Measurements from ENCODE around the gene RPL12. TPM values are rescaled to one million over a fixed set of nuclear protein-coding genes. Genes with fewer than 3 reads are reported as not detected.

Gene RPL12
- total RNA-seq, 1 donor from 2014 or later: 1,036 TPM

GRCh38 chr9:127407492-127407843 lies 43.7 kb downstream of the RPL12 start:
- intact Hi-C loops (cut with micrococcal nuclease): no loop called here

- intact Hi-C loops (cut with micrococcal nuclease): no loop called here
Measured at GRCh38 chr9:127406799-127407491, 44.3 kb downstream of the RPL12 start.

- intact Hi-C loops (cut with micrococcal nuclease): no loop called here
Measured at GRCh38 chr9:127405344-127406125, 45.7 kb downstream of the RPL12 start.

- intact Hi-C loops (cut with micrococcal nuclease): no loop called here
Measured at GRCh38 chr9:127404631-127405030, 46.6 kb downstream of the RPL12 start.

- intact Hi-C loops (cut with micrococcal nuclease): no loop called here
Measured at GRCh38 chr9:127403507-127404192, 47.6 kb downstream of the RPL12 start.

- intact Hi-C loops (cut with micrococcal nuclease): no loop called here
Measured at GRCh38 chr9:127402401-127403090, 48.7 kb downstream of the RPL12 start.

- intact Hi-C loops (cut with micrococcal nuclease): loop anchor here (5.0 to 10.0 kb wide), 2 partner anchors 153 to 1715 kb away; partner anchors contain the start of genes CRAT and PTPA
Measured at GRCh38 chr9:127399736-127400269, 51.4 kb downstream of the RPL12 start.

- intact Hi-C loops (cut with micrococcal nuclease): loop anchor here (5.0 to 10.0 kb wide), 2 partner anchors 152 to 1716 kb away; partner anchors contain the start of genes CRAT and PTPA
Measured at GRCh38 chr9:127398715-127399400, 52.3 kb downstream of the RPL12 start.

- intact Hi-C loops (cut with micrococcal nuclease): loop anchor here (5.0 to 10.0 kb wide), 2 partner anchors 151 to 1717 kb away; partner anchors contain the start of genes CRAT and PTPA
Measured at GRCh38 chr9:127398275-127398647, 52.9 kb downstream of the RPL12 start.

Other genes with a start within 250 kb of the RPL12 start
- 1.0 and 1.8 TPM in 2 replicates for gene GARNL3, start 186.6 kb downstream of the RPL12 start, total RNA-seq
- 6.6 and 6.7 TPM in 2 replicates for gene SLC2A8, start 54.2 kb downstream of the RPL12 start, total RNA-seq
- 13.3 TPM in 2 replicates for gene ZNF79, start 27.0 kb downstream of the RPL12 start, total RNA-seq
- gene LRSAM1, start 104 bp upstream of the RPL12 start, total RNA-seq: 14.2 and 15.6 TPM in 2 replicates
- 23.1 and 23.9 TPM in 2 replicates for gene STXBP1, start 160.9 kb upstream of the RPL12 start, total RNA-seq

All from T-helper 2 cell treated with Interferon-gamma antibody and Interleukin-4, amounts not matched to agents 100 ng/mL and 5 ng/mL, for 36 hours (primary cell).